Tibial nerve (tissue), 4 donors: ENCODE results near the gene SOD3. TPM values are rescaled to one million over a fixed set of nuclear protein-coding genes. Genes with fewer than 3 reads are reported as not detected.

Source experiments
- DNase-seq, 2 donors: peaks; one replicate each; pipeline ENCODE4 v3.0.0-alpha.2; 2019; ENCODE audit warnings: low spot score in 2 of 2
- H3K27ac ChIP-seq, 4 donors: fragments of 200-600 bp; sonication (generic) in 3 of 4; one replicate each; pipeline ENCODE4 v1.5.1; 2017 to 2019; ENCODE audit warnings: mild to moderate bottlenecking in 1 of 4
- H3K27me3 ChIP-seq, 2 donors: fragments of 200-600 bp; sonication (generic) in 1 of 2; one replicate each; pipeline versions ENCODE4 v1.5.1 to v1.6.0; 2017 to 2019
- H3K36me3 ChIP-seq, 3 donors: fragments of 200-600 bp; sonication (generic); one replicate each; pipeline ENCODE4 v1.5.1; 2018 to 2019
- H3K4me1 ChIP-seq, 4 donors: fragments of 200-600 bp; sonication (generic) in 3 of 4; one replicate each; pipeline ENCODE4 v1.5.1; 2017 to 2019
- H3K4me3 ChIP-seq, 4 donors: fragments of 200-600 bp; sonication (generic) in 3 of 4; one replicate each; pipeline ENCODE4 v1.5.1; 2017 to 2019; ENCODE audit warnings: mild to moderate bottlenecking in 1 of 4, moderate library complexity in 1 of 4
- H3K9me3 ChIP-seq, 4 donors: fragments of 200-600 bp; sonication (generic) in 3 of 4; one replicate each; pipeline ENCODE4 v1.5.1; 2017 to 2019
- CTCF ChIP-seq, 5 experiments: fragments of 200-600 bp in 3 of 5; fragments of 450-650 bp in 2 of 5; sonication (generic) in 3 of 5; IDR thresholded peaks; one replicate each; pipeline ENCODE4 v1.5.1; 2016 to 2019; ENCODE audit warnings: antibody characterized with exemption in 5 of 5, mild to moderate bottlenecking in 3 of 5, moderate library complexity in 2 of 5
- EP300 ChIP-seq, 2 donors: sonication (generic); formaldehyde crosslinking; IDR thresholded peaks; one replicate each; pipeline ENCODE4 v1.6.1; 2017; ENCODE audit warnings: antibody characterized with exemption in 2 of 2, mild to moderate bottlenecking in 1 of 2
- POLR2A ChIP-seq, 2 donors: fragments of 450-650 bp; IDR thresholded peaks; one replicate each; pipeline ENCODE4 v1.6.1; 2017; ENCODE audit warnings: antibody characterized with exemption in 2 of 2, mild to moderate bottlenecking in 2 of 2, moderate library complexity in 2 of 2
- WGBS, 2 donors: methylation state at CpG; one replicate each; pipeline ENCODE4 v1.1.5; 2018; 5-methylcytosine and 5-hydroxymethylcytosine counted together
- total RNA-seq, 4 donors: library from RNA; depleted of rRNA; stranded (reverse); fragments of >200 nt; gene quantifications; one replicate each; pipeline ENCODE4 v1.1.0, GENCODE V29; 2016

Gene SOD3
- total RNA-seq, 4 donors from 2014 or later, result 208 to 359 (median 326) TPM

GRCh38 chr4:24792552-24792951 lies 2.8 kb upstream of the SOD3 start:
- TF ChIP-seq CTCF (IDR thresholded peaks at IDR 0.05) (no peak), EP300 (IDR thresholded peaks at IDR 0.05) (no peak), POLR2A (IDR thresholded peaks at IDR 0.05) (no peak)

GRCh38 chr4:24793219-24794005 lies 2.0 kb upstream of the SOD3 start:
- Histone ChIP-seq H3K4me1 (peaks cover 0 to 54% (median 16%) of the 10 kb centered on the region in 4 donors), H3K4me3 (no peak overlapping the region), H3K27ac (peak overlapping the region in 3 of 4 donors; percentile 17 to 94 (median 90)), H3K9me3 (no peaks in the 10 kb centered on the region), H3K36me3 (no peaks in the 10 kb centered on the region), H3K27me3 (no peaks in the 10 kb centered on the region)
- TF ChIP-seq CTCF (IDR thresholded peaks at IDR 0.05), result no peak
- TF ChIP-seq POLR2A (IDR thresholded peaks at IDR 0.05), result no peak
- TF ChIP-seq EP300 (IDR thresholded peaks at IDR 0.05), result no peak
- 78 to 79% methylated on average over 8 of the region's 8 CpGs for WGBS, 2 donors
- no peak for DNase-seq

More at GRCh38 chr4:24792552-24792951, 2.8 kb upstream of the SOD3 start:
- Histone ChIP-seq H3K36me3 (no peaks in the 10 kb centered on the region), H3K27ac (no peak overlapping the region), H3K9me3 (no peaks in the 10 kb centered on the region), H3K4me3 (no peak overlapping the region), H3K27me3 (no peaks in the 10 kb centered on the region), H3K4me1 (peaks cover 0 to 47% (median 16%) of the 10 kb centered on the region in 4 donors)
- WGBS, 2 donors, result 36 to 46% methylated on average over 4 of the region's 4 CpGs
- no peak for DNase-seq

- DNase-seq, result no peak
- Histone ChIP-seq H3K4me1 (peaks cover 0 to 54% (median 16%) of the 10 kb centered on the region in 4 donors), H3K4me3 (no peak overlapping the region), H3K27ac (peak overlapping the region; percentile 17 to 94 (median 82)), H3K27me3 (no peaks in the 10 kb centered on the region), H3K9me3 (no peaks in the 10 kb centered on the region), H3K36me3 (no peaks in the 10 kb centered on the region)
- WGBS, 2 donors, result 72 to 74% methylated on average over 4 of the region's 4 CpGs
- TF ChIP-seq EP300 (IDR thresholded peaks at IDR 0.05) (no peak), POLR2A (IDR thresholded peaks at IDR 0.05) (no peak), CTCF (IDR thresholded peaks at IDR 0.05) (no peak)
These were observed 1.3 kb upstream of the SOD3 start for GRCh38 chr4:24794051-24794450.

GRCh38 chr4:24794480-24794879 lies 893 bp upstream of the SOD3 start:
- peaks cover 0 to 59% (median 16%) of the 10 kb centered on the region in 4 donors for H3K4me1 ChIP-seq
- peak overlapping the region in 1 of 4 donors; percentile 48 for H3K4me3 ChIP-seq
- no peaks in the 10 kb centered on the region for H3K9me3 ChIP-seq
- no peaks in the 10 kb centered on the region for H3K36me3 ChIP-seq
- H3K27ac ChIP-seq, result peak overlapping the region; percentile 74 to 94 (median 82)
- no peak for DNase-seq
- TF ChIP-seq EP300 (IDR thresholded peaks at IDR 0.05) (peak in 1 of 2 donors; percentile 64), CTCF (IDR thresholded peaks at IDR 0.05) (no peak)
- no peaks in the 10 kb centered on the region for H3K27me3 ChIP-seq
- 48 to 53% methylated on average over 10 of the region's 10 CpGs for WGBS, 2 donors

GRCh38 chr4:24795666-24796381 lies 451 bp downstream of the SOD3 start:
- Histone ChIP-seq H3K4me1 (peaks cover 0 to 70% (median 19%) of the 10 kb centered on the region in 4 donors), H3K36me3 (no peaks in the 10 kb centered on the region), H3K27ac (peak overlapping the region; percentile 74 to 94 (median 82)), H3K9me3 (no peaks in the 10 kb centered on the region), H3K4me3 (peak overlapping the region; percentile 15 to 48 (median 21)), H3K27me3 (peaks cover 0 to 3% of the 10 kb centered on the region in 2 donors)
- WGBS, 2 donors, result 43 to 52% methylated on average over 9 of the region's 9 CpGs
- TF ChIP-seq POLR2A (IDR thresholded peaks at IDR 0.05), result no peak
- TF ChIP-seq CTCF (IDR thresholded peaks at IDR 0.05), result no peak
- TF ChIP-seq EP300 (IDR thresholded peaks at IDR 0.05), result no peak
- no peak for DNase-seq
